HepG2 (cell line): ENCODE data around the gene TMEM59. TPM values are rescaled to one million over a fixed set of nuclear protein-coding genes. Genes with fewer than 3 reads are reported as not detected.

Source experiments
- CERS6 ChIP-seq: sonication (generic); formaldehyde crosslinking; IDR thresholded peaks from 2 replicates; pipeline ENCODE4 v1.5.0; 2020; ENCODE audit warnings: missing genetic modification reagents
- DMAP1 ChIP-seq: IDR thresholded peaks from 2 replicates; pipeline ENCODE4 v1.6.1; 2016
- GMEB1 ChIP-seq: sonication (generic); formaldehyde crosslinking; IDR thresholded peaks from 2 replicates; pipeline ENCODE4 v1.5.1; 2020; ENCODE audit warnings: missing genetic modification reagents, mild to moderate bottlenecking, borderline replicate concordance
- HCFC1 ChIP-seq: fragments of 150-350 bp; IDR thresholded peaks from 2 replicates; pipeline ENCODE4 v1.6.1; 2014; ENCODE audit warnings: low read depth, low read length
- MXD1 ChIP-seq: sonication (generic); formaldehyde crosslinking; IDR thresholded peaks from 2 replicates; pipeline ENCODE4 v1.4.0; 2020; ENCODE audit warnings: mild to moderate bottlenecking, missing genetic modification reagents
- NCOA5 ChIP-seq: sonication (generic); formaldehyde crosslinking; IDR thresholded peaks from 2 replicates; pipeline ENCODE4 v1.4.0; 2020; ENCODE audit warnings: missing genetic modification reagents
- REL ChIP-seq: sonication (generic); formaldehyde crosslinking; conservative IDR thresholded peaks from 2 replicates; pipeline ENCODE4 v1.8.0; 2022; ENCODE audit warnings: mild to moderate bottlenecking, missing genetic modification reagents, moderate library complexity
- SKIL ChIP-seq: sonication (generic); formaldehyde crosslinking; IDR thresholded peaks from 2 replicates; pipeline ENCODE4 v1.8.0; 2022; ENCODE audit warnings: missing genetic modification reagents, mild to moderate bottlenecking, moderate library complexity, borderline replicate concordance
- SOX13 ChIP-seq, 3 experiments: fragments of 450-650 bp in 1 of 3; sonication (generic) in 1 of 3; formaldehyde crosslinking in 1 of 3; IDR thresholded peaks in 2 of 3; conservative IDR thresholded peaks in 1 of 3; 2 replicates each; pipeline versions ENCODE4 v1.5.0 to v1.6.1; 2016 to 2020; ENCODE audit warnings: antibody characterized with exemption in 1 of 3, mild to moderate bottlenecking in 1 of 3, missing compliant biosample characterization in 1 of 3, missing genetic modification reagents in 1 of 3, moderate library complexity in 1 of 3
- TARDBP ChIP-seq: sonication (generic); formaldehyde crosslinking; IDR thresholded peaks from 2 replicates; pipeline ENCODE4 v1.8.0; 2022; ENCODE audit warnings: mild to moderate bottlenecking, missing genetic modification reagents
- ZBTB38 ChIP-seq: sonication (generic); formaldehyde crosslinking; IDR thresholded peaks from 2 replicates; pipeline ENCODE4 v1.5.1; 2020; ENCODE audit warnings: mild to moderate bottlenecking, missing genetic modification reagents
- ZBTB8A ChIP-seq: sonication (generic); formaldehyde crosslinking; IDR thresholded peaks from 2 replicates; pipeline ENCODE4 v1.4.0; 2020; ENCODE audit warnings: mild to moderate bottlenecking, low read depth, missing genetic modification reagents, borderline replicate concordance
- ZC3H13 ChIP-seq: sonication (generic); formaldehyde crosslinking; IDR thresholded peaks from 2 replicates; pipeline ENCODE4 v1.8.1; 2023; ENCODE audit warnings: mild to moderate bottlenecking, missing genetic modification reagents, moderate library complexity
- ZNF543 ChIP-seq: sonication (generic); formaldehyde crosslinking; IDR thresholded peaks from 2 replicates; pipeline ENCODE4 v1.4.0; 2020; ENCODE audit warnings: mild to moderate bottlenecking, missing genetic modification reagents
- ZNF619 ChIP-seq: sonication (generic); formaldehyde crosslinking; IDR thresholded peaks from 2 replicates; pipeline ENCODE4 v1.4.0; 2020; ENCODE audit warnings: mild to moderate bottlenecking, missing genetic modification reagents
- ZNF646 ChIP-seq: sonication (generic); formaldehyde crosslinking; IDR thresholded peaks from 2 replicates; pipeline ENCODE4 v1.9.0; 2021; ENCODE audit warnings: mild to moderate bottlenecking, missing genetic modification reagents
- ZNF891 ChIP-seq: sonication (generic); formaldehyde crosslinking; IDR thresholded peaks from 2 replicates; pipeline ENCODE4 v1.5.0; 2020; ENCODE audit warnings: mild to moderate bottlenecking, missing genetic modification reagents
- polyA plus RNA-seq, 8 experiments: library from polyadenylated mRNA; depleted of rRNA in 3 of 8; stranded (reverse) in 7 of 8; unstranded in 1 of 8; fragments of >200 nt; fragmentation: Illumina TruSeq in 4 of 8; extraction: Trizol in 4 of 8; gene quantifications; 2 replicates each; pipeline versions ENCODE4 v1.2.1 to v1.2.3, GENCODE V29; 2011 to 2016; ENCODE audit warnings: low read depth in 4 of 8, missing spikeins in 1 of 8, mixed read lengths in 1 of 8; ENCODE audit not compliant: insufficient read depth in 1 of 8
- total RNA-seq, 5 experiments: library from RNA; depleted of rRNA; stranded (reverse); fragments of >200 nt; fragmentation: Illumina TruSeq; extraction: Trizol; gene quantifications; 2 replicates each; pipeline ENCODE4 v1.2.3, GENCODE V29; 2016; ENCODE audit warnings: low read depth in 1 of 5

Gene TMEM59
- total and polyA plus RNA-seq, 2 of the 13 experiments (the other 11 are each of a cell fraction or from before 2014, with no cell fraction given) = 147 to 363 TPM

- TF ChIP-seq ZNF646 (no peak), MXD1 (CRISPR knock-in tag) (no peak), ZNF619 (CRISPR knock-in tag) (no peak), HCFC1 (no peak), REL (CRISPR knock-in tag) (no peak), ZNF891 (CRISPR knock-in tag) (no peak), DMAP1 (CRISPR knock-in tag) (0 out of 2 replicates have a peak, but pooled peaks have one; percentile 8), CERS6 (no peak), ZBTB38 (CRISPR knock-in tag) (no peak), GMEB1 (CRISPR knock-in tag) (no peak), ZNF543 (CRISPR knock-in tag) (no peak), NCOA5 (CRISPR knock-in tag) (no peak), SOX13 (IDR thresholded peaks at IDR 0.05) (no peak), SOX13 (CRISPR knock-in tag; conservative IDR thresholded peaks at IDR 0.05 in 1 of 2, IDR thresholded peaks at IDR 0.05 in 1 of 2) (peak in 1 of 2 experiments; percentile 49; a peak in 1 of 4 replicates), ZBTB8A (CRISPR knock-in tag) (no peak), ZC3H13 (CRISPR knock-in tag) (no peak), SKIL (CRISPR knock-in tag) (no peak), TARDBP (CRISPR knock-in tag) (0 out of 2 replicates have a peak, but pooled peaks have one; percentile 34)
Measured at GRCh38 chr1:54070171-54070837, 17.3 kb upstream of the TMEM59 start (continued).
